Transverse colon (tissue), 4 donors: Measurements from ENCODE around the gene PSMA5.

ENCODE experiments used
- EP300 ChIP-seq: sonication (generic); formaldehyde crosslinking; IDR thresholded peaks from one replicate; pipeline ENCODE4 v1.6.1; 2017; ENCODE audit warnings: antibody characterized with exemption, low read depth
- POLR2A ChIP-seq: fragments of 450-650 bp; IDR thresholded peaks from one replicate; pipeline ENCODE4 v1.6.1; 2016; ENCODE audit warnings: antibody characterized with exemption, mild to moderate bottlenecking, moderate library complexity
- POLR2AphosphoS5 ChIP-seq, 3 donors: sonication (generic); formaldehyde crosslinking; IDR thresholded peaks; one replicate each; pipeline ENCODE4 v1.6.1; 2016; ENCODE audit warnings: antibody characterized with exemption in 3 of 3
- TF ChIP-seq, protein P1 (sequence below), 5 experiments: fragments of 200-600 bp in 3 of 5; fragments of 450-650 bp in 2 of 5; sonication (generic) in 3 of 5; IDR thresholded peaks; 1 replicate in 2 of 5; 2 replicates in 3 of 5; pipeline ENCODE4 v1.5.1; 2016 to 2017; ENCODE audit warnings: antibody characterized with exemption in 5 of 5, inconsistent platforms in 3 of 5, mild to moderate bottlenecking in 2 of 5, moderate library complexity in 1 of 5

DNA sequence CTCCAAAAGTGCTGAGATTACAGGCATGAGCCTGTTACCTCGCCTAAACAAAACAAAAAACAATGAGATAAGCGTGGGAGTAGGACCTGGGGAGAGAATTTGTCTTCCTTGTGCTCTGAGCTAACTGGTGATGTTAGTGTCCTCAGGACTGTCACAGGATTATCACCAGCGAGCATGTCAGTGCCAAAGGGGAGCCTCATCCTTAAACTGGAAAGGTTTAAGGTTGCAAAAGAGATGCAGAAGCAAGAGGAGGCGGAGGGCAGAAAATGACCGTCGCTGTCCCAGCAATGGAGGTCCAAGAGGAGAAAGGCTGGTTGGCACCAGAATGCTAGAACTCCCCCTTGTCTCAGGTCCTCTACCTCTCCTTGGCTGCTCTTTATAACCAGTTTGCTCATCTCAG is 44.0 kb upstream of the PSMA5 start:
- TF ChIP-seq, protein P1, sequence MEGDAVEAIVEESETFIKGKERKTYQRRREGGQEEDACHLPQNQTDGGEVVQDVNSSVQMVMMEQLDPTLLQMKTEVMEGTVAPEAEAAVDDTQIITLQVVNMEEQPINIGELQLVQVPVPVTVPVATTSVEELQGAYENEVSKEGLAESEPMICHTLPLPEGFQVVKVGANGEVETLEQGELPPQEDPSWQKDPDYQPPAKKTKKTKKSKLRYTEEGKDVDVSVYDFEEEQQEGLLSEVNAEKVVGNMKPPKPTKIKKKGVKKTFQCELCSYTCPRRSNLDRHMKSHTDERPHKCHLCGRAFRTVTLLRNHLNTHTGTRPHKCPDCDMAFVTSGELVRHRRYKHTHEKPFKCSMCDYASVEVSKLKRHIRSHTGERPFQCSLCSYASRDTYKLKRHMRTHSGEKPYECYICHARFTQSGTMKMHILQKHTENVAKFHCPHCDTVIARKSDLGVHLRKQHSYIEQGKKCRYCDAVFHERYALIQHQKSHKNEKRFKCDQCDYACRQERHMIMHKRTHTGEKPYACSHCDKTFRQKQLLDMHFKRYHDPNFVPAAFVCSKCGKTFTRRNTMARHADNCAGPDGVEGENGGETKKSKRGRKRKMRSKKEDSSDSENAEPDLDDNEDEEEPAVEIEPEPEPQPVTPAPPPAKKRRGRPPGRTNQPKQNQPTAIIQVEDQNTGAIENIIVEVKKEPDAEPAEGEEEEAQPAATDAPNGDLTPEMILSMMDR (IDR thresholded peaks at IDR 0.05): no peak
- TF ChIP-seq EP300 (no peak), POLR2AphosphoS5 (IDR thresholded peaks at IDR 0.05) (no peak), POLR2A (no peak)
